Measurements from ENCODE around the gene SYT9. TPM values are rescaled to one million over a fixed set of nuclear protein-coding genes. Genes with fewer than 3 reads are reported as not detected.

Gene SYT9
- total RNA-seq, 1 donor from 2014 or later, result 0.18 TPM

GRCh38 chr11:7251487-7251835 lies 243 bp upstream of the SYT9 start:
- TF ChIP-seq CTCF (IDR thresholded peaks at IDR 0.05), result no peak
- Histone ChIP-seq H3K27ac (no peak overlapping the region), H3K4me3 (peak overlapping the region; percentile 62), H3K27me3 (ENCODE audit: low read depth) (peaks cover 53% of the 10 kb centered on the region), H3K36me3 (no peaks in the 10 kb centered on the region), H3K9me3 (peaks cover 3% of the 10 kb centered on the region), H3K4me1 (peaks cover 13% of the 10 kb centered on the region)
- intact Hi-C loops (cut with DNase I), result no loop called here
- no peak for ATAC-seq
- no peak for DNase-seq

- ATAC-seq, result peak; percentile 40 to 49
- H3K27me3 ChIP-seq (ENCODE audit: low read depth), result peaks cover 53% of the 10 kb centered on the region
- no peaks in the 10 kb centered on the region for H3K36me3 ChIP-seq
- peaks cover 13% of the 10 kb centered on the region for H3K4me1 ChIP-seq
- no peak overlapping the region for H3K27ac ChIP-seq
- peak overlapping the region; percentile 62 for H3K4me3 ChIP-seq
- peaks cover 1% of the 10 kb centered on the region for H3K9me3 ChIP-seq
- intact Hi-C loops (cut with DNase I), result no loop called here
- no peak for TF ChIP-seq CTCF (IDR thresholded peaks at IDR 0.05)
- DNase-seq, result peak; percentile 41
These were observed 1.0 kb downstream of the SYT9 start for GRCh38 chr11:7252683-7253213.

- Histone ChIP-seq H3K9me3 (no peaks in the 10 kb centered on the region), H3K27me3 (ENCODE audit: low read depth) (peaks cover 53% of the 10 kb centered on the region), H3K27ac (no peak overlapping the region), H3K36me3 (no peaks in the 10 kb centered on the region), H3K4me3 (no peak overlapping the region), H3K4me1 (peaks cover 13% of the 10 kb centered on the region)
- ATAC-seq (no peak), DNase-seq (no peak)
- intact Hi-C loops (cut with DNase I), result no loop called here
- TF ChIP-seq CTCF (IDR thresholded peaks at IDR 0.05), result no peak
These were observed 2.1 kb downstream of the SYT9 start for GRCh38 chr11:7253800-7254199.

GRCh38 chr11:7254731-7255291 lies 3.1 kb downstream of the SYT9 start:
- TF ChIP-seq CTCF (IDR thresholded peaks at IDR 0.05), result no peak
- H3K36me3 ChIP-seq, result no peaks in the 10 kb centered on the region
- no peak for ATAC-seq

GRCh38 chr11:7256943-7257342 lies 5.2 kb downstream of the SYT9 start:
- Histone ChIP-seq H3K4me3 (no peak overlapping the region), H3K36me3 (no peaks in the 10 kb centered on the region), H3K9me3 (no peaks in the 10 kb centered on the region), H3K4me1 (peaks cover 9% of the 10 kb centered on the region), H3K27ac (no peak overlapping the region), H3K27me3 (ENCODE audit: low read depth) (peaks cover 41% of the 10 kb centered on the region)
- intact Hi-C loops (cut with DNase I), result no loop called here
- ATAC-seq (no peak), DNase-seq (no peak)
- TF ChIP-seq CTCF (IDR thresholded peaks at IDR 0.05), result no peak

More at GRCh38 chr11:7254731-7255291, 3.1 kb downstream of the SYT9 start:
- no peak overlapping the region for H3K4me3 ChIP-seq
- no peak for DNase-seq
- H3K27ac ChIP-seq, result no peak overlapping the region
- no peaks in the 10 kb centered on the region for H3K9me3 ChIP-seq
- peaks cover 53% of the 10 kb centered on the region for H3K27me3 ChIP-seq (ENCODE audit: low read depth)
- intact Hi-C loops (cut with DNase I), result no loop called here
- H3K4me1 ChIP-seq, result peaks cover 13% of the 10 kb centered on the region

Measured in lower lobe of right lung (tissue), 2 donors.